Transverse colon (tissue), 4 donors: ENCODE results near the gene ANKRD49.

Source experiments
- CTCF ChIP-seq, 5 experiments: fragments of 200-600 bp in 3 of 5; fragments of 450-650 bp in 2 of 5; sonication (generic) in 3 of 5; IDR thresholded peaks; 1 replicate in 2 of 5; 2 replicates in 3 of 5; pipeline ENCODE4 v1.5.1; 2016 to 2017; ENCODE audit warnings: antibody characterized with exemption in 5 of 5, inconsistent platforms in 3 of 5, mild to moderate bottlenecking in 2 of 5, moderate library complexity in 1 of 5
- POLR2AphosphoS5 ChIP-seq, 3 donors: sonication (generic); formaldehyde crosslinking; IDR thresholded peaks; one replicate each; pipeline ENCODE4 v1.6.1; 2016; ENCODE audit warnings: antibody characterized with exemption in 3 of 3

GRCh38 chr11:94455861-94456260, 37.9 kb upstream of the ANKRD49 start:
- TF ChIP-seq CTCF (IDR thresholded peaks at IDR 0.05) = no peak
- TF ChIP-seq POLR2AphosphoS5 (IDR thresholded peaks at IDR 0.05) = no peak
